DMS153 treated with DMSO at 0.1 percent for 48 hours (cell line): ENCODE results near the gene ACACA.
"Not testable (repeated sequence)": the region's sequence is repeated elsewhere in the genome, so short reads cannot be mapped to it uniquely, and the experiment has no call there.

Experiments
- DNase-seq: peaks from one replicate; lab custom pipeline; 2025; ENCODE audit not compliant: unreplicated experiment; lab: John Stamatoyannopoulos, UW

Gene ACACA

GRCh38 chr17:37081287-37081686, 325.3 kb downstream of the ACACA start:
- DNase-seq: no peak

DNA sequence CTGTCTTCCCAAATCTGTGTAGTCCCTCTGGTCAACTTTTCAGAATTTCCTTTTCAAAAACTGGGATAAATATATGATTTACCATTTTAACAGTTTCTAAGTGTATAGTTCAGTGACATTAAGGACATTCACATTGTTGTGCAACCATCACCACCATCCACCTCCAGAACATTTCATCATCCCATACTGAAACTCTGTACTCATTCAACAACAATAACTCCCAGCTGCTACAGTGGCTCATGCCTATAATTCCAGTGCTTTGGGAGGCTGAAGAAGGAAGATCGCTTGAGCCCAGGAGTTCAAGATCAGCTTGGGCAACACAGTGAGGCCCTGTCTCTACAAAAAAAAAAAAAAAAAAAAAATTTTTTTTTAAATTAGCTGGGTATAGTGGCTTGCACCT, 326.9 kb downstream of the ACACA start:
- DNase-seq: no peak

- DNase-seq: no peak
Observed at GRCh38 chr17:37079065-37079708, 327.4 kb downstream of the ACACA start.

DNA sequence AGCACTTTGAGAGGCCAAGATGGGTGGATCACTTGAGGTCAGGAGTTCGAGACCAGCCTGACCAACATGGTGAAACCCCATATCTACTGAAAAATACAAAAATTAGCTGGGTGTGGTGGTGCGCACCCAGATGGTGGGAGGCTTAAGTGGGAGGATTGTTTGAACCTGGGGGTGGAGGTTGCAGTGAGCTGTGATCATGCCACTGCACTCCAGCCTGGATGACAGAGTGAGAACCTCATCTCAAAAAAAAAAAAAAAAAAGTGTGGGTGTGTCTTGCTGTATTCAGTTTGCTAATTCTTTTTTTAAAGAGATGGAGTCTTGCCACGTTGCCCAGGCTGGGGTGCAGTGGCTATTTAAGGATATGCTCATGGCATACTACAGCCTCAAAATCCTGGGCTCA, 333.2 kb downstream of the ACACA start:
- not testable (repeated sequence) for DNase-seq

DNA sequence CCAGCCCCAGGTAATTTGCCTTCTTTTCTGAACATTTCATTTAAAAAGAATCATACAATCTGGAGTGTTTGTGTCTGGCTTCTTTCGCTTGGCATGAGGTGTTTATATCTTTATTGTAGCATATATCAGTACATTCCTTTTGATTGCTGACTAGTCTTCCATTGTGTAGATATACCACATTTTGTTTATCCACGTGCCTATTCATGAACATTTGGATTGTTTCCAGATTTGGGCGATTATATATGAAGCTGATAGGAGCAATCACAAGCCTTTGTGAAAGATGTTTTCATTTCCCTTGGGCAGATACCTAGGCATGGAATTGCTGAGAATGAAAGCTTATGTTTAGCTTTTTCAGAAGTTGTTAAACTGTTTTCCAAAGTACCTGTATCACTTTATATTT, 337.5 kb downstream of the ACACA start:
- no peak for DNase-seq

DNA sequence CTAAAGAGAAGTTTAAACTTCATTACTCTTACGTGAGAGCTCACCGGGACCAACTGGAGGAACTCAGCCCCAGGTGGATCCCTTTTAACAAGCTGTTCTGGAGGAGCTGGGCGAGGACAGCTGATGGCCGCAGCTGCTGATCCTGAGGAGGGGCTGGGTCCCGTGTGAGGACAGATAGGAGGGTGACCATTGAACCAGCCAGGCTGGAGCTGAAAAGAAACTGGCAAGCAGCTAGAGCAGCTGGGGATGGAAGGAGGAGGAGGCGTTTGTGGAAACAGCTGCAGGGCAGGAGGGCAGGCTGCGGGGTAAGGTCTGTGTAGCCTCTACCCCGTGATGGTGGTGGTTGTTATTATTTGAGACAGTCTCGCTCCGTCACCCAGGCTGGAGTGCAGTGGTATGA, 338.4 kb downstream of the ACACA start:
- no peak for DNase-seq

DNA sequence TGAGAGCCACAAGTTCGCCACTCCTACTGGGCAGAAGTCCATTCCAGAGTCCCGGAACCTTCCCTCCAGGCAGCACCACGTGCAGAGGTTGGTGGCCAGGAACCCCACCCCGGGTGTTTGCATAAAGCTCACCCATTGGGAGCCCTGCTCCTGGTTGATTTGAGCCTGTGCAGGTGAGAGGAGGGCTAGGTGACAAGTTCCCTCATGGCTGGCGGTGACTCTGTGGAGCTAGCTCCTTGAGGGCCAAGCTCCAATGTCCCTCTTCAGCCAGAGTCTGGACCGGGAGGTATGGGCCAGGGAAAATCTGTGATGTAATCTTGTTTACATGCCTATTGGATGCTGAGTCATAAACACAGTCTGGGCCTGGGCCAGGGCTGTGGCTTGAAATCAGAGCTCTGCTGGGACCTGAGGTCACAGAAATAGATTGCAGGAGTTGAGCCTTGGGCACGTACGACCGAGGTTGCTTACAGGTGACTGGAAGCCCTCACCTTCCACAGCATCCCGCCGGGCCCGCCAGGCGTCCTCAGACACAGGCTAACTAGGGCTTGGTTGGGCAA, 339.0 kb downstream of the ACACA start:
- DNase-seq: no peak

DNA sequence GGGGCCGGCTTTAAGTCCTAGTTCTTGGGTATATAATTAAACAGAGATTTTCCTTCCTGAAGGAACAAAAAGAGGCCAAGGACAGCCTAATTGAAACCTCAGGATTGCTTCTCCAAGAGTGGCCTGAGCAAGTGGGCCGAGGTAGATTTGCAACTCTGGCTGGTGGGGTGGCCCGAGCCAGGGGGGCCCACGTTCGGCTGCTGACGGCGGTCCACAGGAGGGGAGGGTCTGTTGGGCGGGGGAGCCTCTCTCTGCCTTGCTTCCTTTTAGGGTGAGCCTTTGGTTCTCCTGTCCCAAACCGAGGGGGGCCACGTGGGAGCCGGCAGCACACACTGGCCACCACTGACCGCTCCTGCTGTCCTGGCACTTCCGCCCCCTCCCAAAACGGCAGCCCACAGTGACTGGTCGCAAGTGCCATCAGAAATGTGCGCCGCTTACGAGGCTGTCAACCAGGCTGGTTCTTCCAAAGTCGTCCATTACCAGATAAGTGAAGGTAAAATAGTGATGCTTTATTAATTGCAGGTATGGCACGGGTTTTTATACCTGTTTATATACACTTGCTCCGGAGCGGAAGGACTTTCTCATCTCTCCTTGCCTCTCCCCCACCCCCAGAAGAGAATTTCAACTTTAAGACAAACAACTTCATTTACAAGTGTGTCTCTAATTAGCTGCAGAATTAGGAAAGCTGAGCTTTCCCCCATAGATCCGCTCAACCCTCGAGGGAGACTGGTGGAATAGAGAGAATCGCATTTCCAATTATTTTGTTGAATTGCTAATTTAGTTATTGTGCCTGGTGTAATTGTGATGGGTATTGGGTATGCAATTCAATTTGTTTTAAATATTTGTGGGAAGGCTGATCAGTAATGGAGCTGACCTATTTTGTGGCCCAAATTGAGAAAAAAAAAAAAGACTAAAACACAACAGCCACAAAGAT, 340.0 kb downstream of the ACACA start:
- no peak for DNase-seq

- no peak for DNase-seq
Observed at GRCh38 chr17:37065486-37066321, 340.9 kb downstream of the ACACA start.

DNA sequence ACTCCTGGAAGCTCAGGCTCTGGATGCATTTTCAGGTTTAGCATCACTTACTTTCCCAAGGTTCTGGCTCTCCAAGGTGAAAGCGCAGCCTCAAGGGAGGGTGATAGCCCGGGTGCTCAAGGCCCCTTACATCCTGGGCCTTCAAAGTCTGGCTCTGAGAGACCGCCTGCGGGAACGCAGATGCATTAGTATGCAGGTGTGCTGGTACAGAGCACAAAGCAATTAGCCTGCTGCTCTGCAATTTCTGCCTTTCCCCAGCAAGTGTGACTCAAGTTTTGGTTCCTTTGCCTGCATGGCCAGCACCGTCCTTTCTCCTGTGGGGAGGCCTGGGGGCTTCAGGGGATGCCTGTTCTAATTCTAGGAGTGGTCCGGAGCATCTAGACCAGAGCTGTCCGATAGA, 341.7 kb downstream of the ACACA start:
- DNase-seq: no peak

DNA sequence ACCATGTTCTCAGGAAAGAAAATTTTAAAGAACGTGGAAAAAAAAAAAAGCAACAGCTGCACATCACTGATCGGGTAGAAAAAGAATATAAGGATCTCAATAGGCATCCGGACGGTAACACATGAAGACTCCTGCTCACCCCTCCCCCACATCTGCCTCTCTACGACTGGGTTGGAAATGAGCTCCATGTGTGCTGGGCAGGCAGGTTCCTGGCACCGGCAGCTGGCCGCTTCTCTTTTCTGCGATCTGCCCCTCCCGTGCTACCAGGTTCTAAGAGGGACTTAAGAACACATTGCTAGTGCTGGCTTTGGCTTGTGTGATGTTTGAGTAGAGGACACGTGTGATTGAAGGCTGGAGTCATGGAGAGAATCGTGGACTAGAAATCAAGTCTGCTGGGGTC, 342.4 kb downstream of the ACACA start:
- DNase-seq: no peak

GRCh38 chr17:37062021-37062420, 344.6 kb downstream of the ACACA start:
- no peak for DNase-seq

DNA sequence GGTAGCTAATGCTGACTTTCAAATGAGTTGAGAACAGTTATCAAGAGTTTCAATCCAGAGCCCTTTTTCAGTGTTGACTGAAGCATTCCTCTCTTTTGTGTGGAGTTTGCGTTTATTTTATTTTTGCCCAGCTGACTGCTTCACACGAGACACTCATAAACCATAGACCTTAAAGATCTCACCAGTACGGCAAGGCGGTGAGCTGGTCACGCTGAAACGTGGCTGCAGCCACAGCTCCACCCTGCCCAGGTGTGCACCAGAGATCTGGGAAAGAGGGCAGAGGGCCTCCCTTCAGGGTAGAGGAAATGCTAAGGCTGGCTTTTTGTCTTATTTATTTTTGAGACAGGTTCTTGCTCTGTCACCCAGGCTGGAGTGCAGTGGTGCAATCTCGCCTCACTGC, 345.7 kb downstream of the ACACA start:
- DNase-seq: no peak

- DNase-seq: no peak
Observed at GRCh38 chr17:37060094-37060493, 346.5 kb downstream of the ACACA start.

DNA sequence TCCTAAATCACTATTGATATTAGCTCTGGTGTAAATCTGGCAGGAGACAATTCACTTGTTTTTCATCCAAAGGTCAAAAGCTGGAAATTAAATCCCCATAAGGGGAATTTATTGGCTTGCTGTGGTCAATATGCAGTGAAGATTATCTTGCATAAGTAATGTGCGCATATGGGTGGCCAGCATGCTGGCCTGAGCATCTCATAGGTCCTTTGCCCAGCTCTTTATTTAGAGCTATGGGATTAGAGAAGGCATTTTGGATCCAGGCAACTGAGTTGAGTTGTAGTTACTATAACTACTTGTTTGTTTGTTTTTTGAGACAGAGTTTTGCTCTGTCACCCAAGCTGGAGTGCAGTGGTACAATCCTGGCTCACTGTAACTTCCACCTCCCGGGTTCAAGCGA, 347.1 kb downstream of the ACACA start:
- no peak for DNase-seq

- DNase-seq: no peak
Observed at GRCh38 chr17:37056622-37057021, 350.0 kb downstream of the ACACA start.

- DNase-seq: no peak
Observed at GRCh38 chr17:37054894-37055293, 351.7 kb downstream of the ACACA start.

DNA sequence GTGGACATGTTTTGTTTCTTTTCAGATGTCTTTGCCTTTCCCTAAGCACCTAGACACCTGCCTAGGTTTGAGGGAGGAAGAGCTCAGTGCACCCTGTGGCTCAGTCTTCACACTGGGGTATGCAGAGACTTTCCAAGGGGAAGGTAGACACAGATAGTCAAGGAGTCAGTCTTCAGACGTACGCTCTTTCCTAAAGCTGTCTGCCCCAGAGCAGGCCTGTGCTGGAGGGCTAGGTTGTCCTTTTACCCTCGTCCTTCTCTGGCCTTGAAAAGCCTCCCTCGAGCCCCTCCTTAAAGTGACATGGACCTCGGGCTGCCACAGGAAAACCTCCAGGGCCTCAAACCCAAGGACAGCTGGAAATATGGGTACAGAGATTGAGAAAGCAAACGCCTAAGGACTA, 354.2 kb downstream of the ACACA start:
- no peak for DNase-seq

DNA sequence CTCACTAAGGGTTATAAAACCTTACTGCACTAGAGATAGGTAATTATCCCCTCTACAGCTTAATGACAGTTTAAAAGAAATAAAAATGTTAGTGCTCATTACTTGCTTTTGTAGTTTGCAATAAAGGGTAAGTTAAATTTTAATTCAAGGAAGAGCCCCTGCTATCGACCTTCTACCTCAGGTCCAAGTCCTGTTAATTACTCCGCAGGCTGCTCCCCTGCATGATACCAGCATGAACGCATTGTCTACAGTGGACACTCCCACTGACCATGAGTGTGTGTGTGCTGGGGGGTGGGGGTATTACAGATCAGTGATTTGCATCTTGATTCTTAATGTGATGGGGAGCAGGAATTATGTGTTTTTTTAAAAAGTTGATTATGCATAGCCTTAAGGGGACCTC, 354.8 kb downstream of the ACACA start:
- no peak for DNase-seq

- no peak for DNase-seq
Observed at GRCh38 chr17:37051381-37051780, 355.3 kb downstream of the ACACA start.

DNA sequence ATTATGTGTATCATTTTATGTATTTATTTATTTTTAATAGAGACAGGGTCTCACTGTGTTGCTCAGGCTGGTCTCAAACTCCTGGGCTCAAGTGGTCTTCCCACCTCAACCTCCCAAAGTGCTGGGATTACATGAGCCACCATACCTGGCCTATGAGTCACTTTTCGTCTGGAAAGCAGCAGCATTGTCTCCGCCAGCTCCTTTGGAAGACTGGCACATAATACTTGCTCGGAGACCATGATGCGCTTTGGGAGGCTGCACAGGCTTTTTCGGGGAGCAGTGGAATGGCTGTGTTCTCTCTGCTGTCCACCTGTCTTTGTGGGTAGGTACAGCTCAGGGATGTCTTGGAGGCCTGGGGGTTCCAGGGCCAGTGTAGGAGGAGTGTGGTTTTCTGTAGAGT, 355.7 kb downstream of the ACACA start:
- DNase-seq: no peak
